Central memory CD8-positive, alpha-beta T cell (primary cell): ENCODE results near the gene MED31.
A peak's percentile ranks its signal among the peaks of the same experiment; 100 is the strongest.
"Not testable (repeated sequence)": the region's sequence is repeated elsewhere in the genome, so short reads cannot be mapped to it uniquely, and the experiment has no call there.

Experiments used
- ATAC-seq: fragments of 150-1000 bp; cut with Tn5 transposase; replicated peaks from 2 replicates; pipeline ENCODE4 v1.10.0; 2022; ENCODE audit warnings: mild to moderate bottlenecking, moderate FRiP score, moderate number of reproducible peaks; ENCODE audit not compliant: poor library complexity, severe bottlenecking; ENCODE audit errors: extremely low read depth
- DNase-seq, 2 donors: peaks; one replicate each; pipeline ENCODE4 v3.0.0; 2021; ENCODE audit warnings: low spot score in 2 of 2
- H3K27ac Mint-ChIP-seq: one replicate; pipeline ENCODE4 v1.8.0; 2022; ENCODE audit warnings: low read depth, mild to moderate bottlenecking, moderate library complexity, mixed read lengths
- H3K27me3 Mint-ChIP-seq: one replicate; pipeline ENCODE4 v1.8.0; 2022; ENCODE audit warnings: mixed read lengths
- H3K36me3 Mint-ChIP-seq: one replicate; pipeline ENCODE4 v1.8.0; 2022; ENCODE audit warnings: mild to moderate bottlenecking, moderate library complexity, mixed read lengths; ENCODE audit not compliant: insufficient read depth
- H3K4me1 Mint-ChIP-seq: one replicate; pipeline ENCODE4 v1.8.0; 2022; ENCODE audit warnings: mixed read lengths
- H3K4me3 Mint-ChIP-seq: one replicate; pipeline ENCODE4 v1.8.0; 2022; ENCODE audit warnings: mild to moderate bottlenecking, moderate library complexity, mixed read lengths
- H3K9me3 Mint-ChIP-seq: one replicate; pipeline ENCODE4 v1.8.0; 2022; ENCODE audit warnings: mixed read lengths

Gene MED31

GRCh38 chr17:6660101-6660500, 8.7 kb upstream of the MED31 start:
- peak overlapping the region; percentile 21 for H3K4me3 Mint-ChIP-seq
- H3K9me3 Mint-ChIP-seq: no peaks in the 10 kb centered on the region
- peaks cover 40% of the 10 kb centered on the region for H3K4me1 Mint-ChIP-seq
- H3K27ac Mint-ChIP-seq: peak overlapping the region; percentile 9
- ATAC-seq: no peak
- peaks cover 8% of the 10 kb centered on the region for H3K36me3 Mint-ChIP-seq
- H3K27me3 Mint-ChIP-seq: no peaks in the 10 kb centered on the region
- DNase-seq: no peak

DNA sequence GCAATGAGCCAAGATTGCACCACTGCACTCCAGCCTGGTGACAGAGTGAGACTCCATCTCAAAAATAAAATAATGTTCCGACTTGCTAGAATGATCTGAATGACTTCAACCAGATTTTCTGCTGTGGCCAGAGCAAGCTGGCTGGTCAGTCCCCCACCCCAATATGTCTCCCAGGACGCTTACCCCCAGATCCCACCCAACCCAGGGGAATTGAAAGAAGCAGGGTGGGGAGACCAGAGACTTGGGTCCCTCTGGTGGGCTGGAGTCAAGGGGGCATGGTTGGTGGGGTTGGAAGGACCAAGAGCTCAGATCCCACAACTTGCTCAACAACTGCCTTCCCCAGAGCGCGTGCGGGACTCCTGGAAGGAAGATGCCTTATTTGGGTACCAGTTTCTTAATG, 7.0 kb upstream of the MED31 start:
- not testable (repeated sequence) for H3K27me3 Mint-ChIP-seq, ATAC-seq, H3K4me3 Mint-ChIP-seq

GRCh38 chr17:6657633-6658287, 6.4 kb upstream of the MED31 start:
- Mint-ChIP-seq H3K4me3 (peak overlapping the region; percentile 90), H3K27me3 (no peaks in the 10 kb centered on the region), H3K4me1 (peaks cover 55% of the 10 kb centered on the region), H3K36me3 (peaks cover 8% of the 10 kb centered on the region), H3K9me3 (no peaks in the 10 kb centered on the region), H3K27ac (peak overlapping the region; percentile 83)
- ATAC-seq (no peak), DNase-seq (no peak)

More for the DNA sequence above, 7.0 kb upstream of the MED31 start:
- H3K9me3 Mint-ChIP-seq, H3K27ac Mint-ChIP-seq, DNase-seq, H3K36me3 Mint-ChIP-seq: not testable (repeated sequence)
- peaks cover 48% of the 10 kb centered on the region for H3K4me1 Mint-ChIP-seq

- H3K36me3 Mint-ChIP-seq, H3K9me3 Mint-ChIP-seq, DNase-seq, H3K27me3 Mint-ChIP-seq: not testable (repeated sequence)
- peaks cover 59% of the 10 kb centered on the region for H3K4me1 Mint-ChIP-seq
- peak; percentile 93 for ATAC-seq
- H3K27ac Mint-ChIP-seq: peak overlapping the region; percentile 83
- peak overlapping the region; percentile 90 for H3K4me3 Mint-ChIP-seq
These were observed 5.6 kb upstream of the MED31 start for GRCh38 chr17:6656797-6657632.

DNA sequence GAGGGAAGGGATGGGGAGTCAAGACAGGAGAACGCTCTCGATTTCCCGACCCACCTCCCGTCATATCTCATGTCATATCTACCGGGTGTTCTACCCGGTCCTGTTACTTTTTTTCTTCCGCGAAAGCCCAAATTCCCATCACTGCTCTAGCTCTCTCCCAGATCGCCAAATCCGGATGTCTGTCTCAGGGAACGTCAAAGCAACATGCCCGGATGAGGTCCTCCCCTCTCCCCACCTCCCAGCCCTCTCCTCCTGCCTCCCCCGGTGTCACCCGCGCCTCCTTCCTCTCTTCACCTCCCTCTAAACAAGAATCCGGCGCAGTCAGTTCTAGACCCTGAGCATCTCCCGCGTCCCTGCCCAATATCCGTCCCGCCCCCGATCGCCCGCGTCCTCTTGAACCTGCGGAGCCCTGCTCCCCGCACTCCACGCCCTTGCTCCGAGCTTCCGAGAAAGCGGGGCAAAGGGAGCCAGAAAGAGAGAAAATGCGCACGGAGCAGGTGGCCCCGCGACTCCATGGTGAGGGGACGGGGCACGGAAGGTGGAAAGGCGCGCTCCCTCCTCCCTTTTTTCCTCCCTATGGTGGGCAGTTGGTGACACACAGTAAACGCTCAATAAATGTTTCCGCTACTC, 4.4 kb upstream of the MED31 start:
- peak overlapping the region; percentile 67 for H3K4me3 Mint-ChIP-seq
- H3K27ac Mint-ChIP-seq, ATAC-seq, DNase-seq, H3K9me3 Mint-ChIP-seq, H3K27me3 Mint-ChIP-seq: not testable (repeated sequence)
- peaks cover 15% of the 10 kb centered on the region for H3K36me3 Mint-ChIP-seq
- peaks cover 58% of the 10 kb centered on the region for H3K4me1 Mint-ChIP-seq

DNA sequence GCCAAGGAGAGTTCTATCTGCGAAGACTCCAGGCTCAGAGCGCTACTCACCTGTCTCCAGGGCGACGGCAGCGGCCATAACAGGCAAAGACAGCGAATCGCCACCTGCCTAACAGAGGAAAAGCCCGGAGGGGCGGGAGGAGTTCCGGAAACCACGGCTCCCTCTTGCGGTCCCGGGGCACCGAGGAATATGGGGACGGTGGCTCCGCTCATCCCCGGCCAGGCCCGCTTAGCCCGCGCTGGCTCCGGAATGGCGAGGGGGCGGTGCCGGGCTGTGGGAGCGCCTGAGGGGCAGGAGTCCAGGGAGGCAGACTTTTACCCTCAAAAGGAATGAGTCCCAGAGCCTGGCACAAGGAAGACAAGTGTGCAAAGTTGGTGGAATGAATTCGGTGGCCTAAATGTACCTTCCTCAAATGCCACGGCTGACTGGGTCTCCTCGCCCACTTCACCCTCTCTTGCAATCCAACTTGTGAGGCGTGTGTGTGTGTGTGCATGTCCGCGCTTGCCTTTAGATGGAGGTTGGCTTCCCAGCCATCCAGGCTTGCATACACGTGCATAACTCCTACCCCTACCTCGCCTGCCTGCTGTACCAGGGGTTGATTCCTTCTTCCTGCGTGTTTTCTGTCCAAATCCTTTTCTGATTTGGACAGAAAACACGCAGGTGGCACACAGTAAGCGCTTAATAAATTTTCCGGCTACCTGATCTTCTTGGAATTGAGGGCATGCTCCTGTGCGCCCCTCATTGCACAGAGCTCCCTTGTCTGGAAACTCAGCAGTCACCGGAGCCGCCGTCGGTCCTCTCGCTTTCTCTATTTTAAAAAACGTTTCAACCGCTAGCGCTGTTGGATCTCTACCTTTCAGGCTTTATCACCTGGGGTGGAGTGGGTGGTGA, 3.7 kb upstream of the MED31 start:
- Mint-ChIP-seq H3K9me3 (no peaks in the 10 kb centered on the region), H3K27me3 (no peaks in the 10 kb centered on the region), H3K4me3 (peak overlapping the region; percentile 31), H3K36me3 (peaks cover 19% of the 10 kb centered on the region), H3K27ac (no peak overlapping the region), H3K4me1 (peaks cover 58% of the 10 kb centered on the region)
- DNase-seq (no peak), ATAC-seq (no peak)

DNA sequence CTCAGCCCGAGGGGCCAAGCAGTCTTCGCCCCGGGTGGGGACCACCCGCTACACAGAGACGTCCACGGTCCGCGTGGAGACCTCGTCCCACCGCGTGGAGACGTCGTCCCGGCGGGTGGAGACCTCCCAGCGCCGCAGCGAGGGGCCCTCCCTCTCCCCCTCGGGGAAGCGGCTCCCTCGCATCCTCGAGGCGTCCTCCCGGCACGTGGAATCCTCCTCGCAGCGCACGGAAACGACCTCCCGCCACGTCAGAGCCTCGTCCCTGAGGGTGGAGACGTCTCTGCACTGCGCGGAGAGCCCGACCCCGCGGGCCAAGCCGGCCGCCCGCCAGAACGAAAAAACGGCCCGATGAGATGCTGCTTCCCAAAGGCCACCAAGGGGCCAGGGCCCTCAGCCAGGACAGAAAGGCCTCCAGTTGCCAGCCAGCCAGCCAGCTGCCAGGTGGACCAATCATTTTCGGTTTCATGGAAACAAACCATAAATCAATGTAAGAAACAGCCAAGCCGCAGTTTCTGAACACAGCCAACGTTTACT, 581 bp upstream of the MED31 start:
- H3K27ac Mint-ChIP-seq: peak overlapping the region; percentile 100
- peak overlapping the region; percentile 95 for H3K4me3 Mint-ChIP-seq
- H3K36me3 Mint-ChIP-seq: peaks cover 25% of the 10 kb centered on the region
- peaks cover 50% of the 10 kb centered on the region for H3K4me1 Mint-ChIP-seq
- H3K27me3 Mint-ChIP-seq: no peaks in the 10 kb centered on the region
- no peak for DNase-seq
- no peak for ATAC-seq
- no peaks in the 10 kb centered on the region for H3K9me3 Mint-ChIP-seq

DNA sequence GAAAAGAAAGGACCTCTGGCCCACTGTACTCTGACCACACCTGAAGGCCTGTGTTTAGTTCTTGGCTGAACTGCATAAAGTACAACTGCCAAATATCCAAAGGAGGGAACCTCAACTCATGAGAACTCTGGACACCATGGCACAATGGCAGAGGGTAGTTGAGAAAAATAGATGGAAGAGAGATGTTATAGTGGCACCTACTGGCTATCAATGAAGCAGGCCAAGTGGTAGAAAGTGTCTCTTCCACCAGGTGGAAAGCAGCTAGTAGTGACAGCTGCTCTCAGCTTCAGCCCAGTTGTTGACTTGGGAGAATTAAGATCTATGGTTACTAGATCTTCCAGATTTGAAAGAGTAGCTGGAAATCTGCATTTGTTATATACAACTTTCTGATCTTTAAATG, 3.2 kb downstream of the MED31 start:
- Mint-ChIP-seq H3K4me1 (peaks cover 60% of the 10 kb centered on the region), H3K27ac (no peak overlapping the region), H3K9me3 (no peaks in the 10 kb centered on the region), H3K36me3 (peaks cover 41% of the 10 kb centered on the region), H3K4me3 (no peak overlapping the region), H3K27me3 (no peaks in the 10 kb centered on the region)
- ATAC-seq (no peak), DNase-seq (no peak)

DNA sequence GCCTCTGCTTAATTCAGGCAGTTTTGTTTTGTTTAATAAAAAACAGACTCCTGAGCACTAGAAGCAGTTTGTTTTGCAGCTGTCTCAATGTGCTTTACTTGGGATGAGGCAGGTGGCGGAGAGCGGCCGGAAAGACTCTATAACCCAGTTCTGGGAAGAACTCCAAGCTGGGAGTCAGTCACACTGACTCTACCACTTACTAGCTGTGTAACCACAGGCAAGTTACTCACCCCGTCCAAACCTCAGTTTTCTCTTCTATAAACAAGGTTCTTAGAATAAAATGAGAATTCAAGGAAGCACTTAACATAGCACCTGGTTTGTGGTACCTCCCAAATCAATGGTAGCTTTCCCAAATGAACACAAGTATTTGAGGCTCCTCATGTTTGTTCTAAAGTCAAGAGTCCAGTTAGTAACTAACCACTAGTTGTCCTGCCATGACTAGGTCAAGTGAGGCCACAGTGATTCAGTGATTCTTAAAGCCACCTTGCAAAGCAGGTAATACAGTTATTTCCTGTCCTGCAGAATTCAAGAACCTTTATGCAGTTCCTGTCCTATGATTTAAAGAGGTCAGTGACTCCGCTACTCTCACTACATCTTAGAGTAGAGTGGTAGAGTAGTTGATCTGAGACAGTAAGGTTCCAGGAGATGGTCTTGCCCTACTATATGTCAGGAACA, 7.8 kb downstream of the MED31 start:
- Mint-ChIP-seq H3K27me3 (no peaks in the 10 kb centered on the region), H3K4me3 (no peak overlapping the region), H3K4me1 (peaks cover 61% of the 10 kb centered on the region), H3K27ac (no peak overlapping the region), H3K9me3 (no peaks in the 10 kb centered on the region), H3K36me3 (peaks cover 42% of the 10 kb centered on the region)
- ATAC-seq (no peak), DNase-seq (no peak)

DNA sequence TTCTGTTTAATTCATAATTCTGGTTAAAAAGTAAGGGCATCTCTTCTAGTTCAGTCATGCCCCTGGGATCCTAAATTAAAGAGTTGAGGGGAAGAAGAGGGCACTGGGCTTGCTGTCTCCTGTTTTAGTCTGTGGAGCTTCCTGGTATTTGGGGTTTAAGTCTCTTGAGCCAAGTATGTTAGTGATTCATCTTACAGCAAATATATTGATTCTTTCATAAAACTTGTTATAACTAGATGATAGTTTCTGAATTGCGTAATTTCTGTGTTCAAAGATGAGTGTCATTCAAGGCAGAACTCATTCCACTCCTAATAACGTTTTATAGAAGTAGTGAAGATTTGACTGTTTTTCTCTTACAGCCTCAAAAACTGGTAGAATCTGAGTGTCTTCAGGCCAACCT, 8.8 kb downstream of the MED31 start:
- H3K27me3 Mint-ChIP-seq: no peaks in the 10 kb centered on the region
- DNase-seq (no peak), ATAC-seq (no peak)
- H3K27ac Mint-ChIP-seq: peak overlapping the region; percentile 69
- no peaks in the 10 kb centered on the region for H3K9me3 Mint-ChIP-seq
- no peak overlapping the region for H3K4me3 Mint-ChIP-seq
- H3K36me3 Mint-ChIP-seq: peaks cover 38% of the 10 kb centered on the region
- peaks cover 71% of the 10 kb centered on the region for H3K4me1 Mint-ChIP-seq

DNA sequence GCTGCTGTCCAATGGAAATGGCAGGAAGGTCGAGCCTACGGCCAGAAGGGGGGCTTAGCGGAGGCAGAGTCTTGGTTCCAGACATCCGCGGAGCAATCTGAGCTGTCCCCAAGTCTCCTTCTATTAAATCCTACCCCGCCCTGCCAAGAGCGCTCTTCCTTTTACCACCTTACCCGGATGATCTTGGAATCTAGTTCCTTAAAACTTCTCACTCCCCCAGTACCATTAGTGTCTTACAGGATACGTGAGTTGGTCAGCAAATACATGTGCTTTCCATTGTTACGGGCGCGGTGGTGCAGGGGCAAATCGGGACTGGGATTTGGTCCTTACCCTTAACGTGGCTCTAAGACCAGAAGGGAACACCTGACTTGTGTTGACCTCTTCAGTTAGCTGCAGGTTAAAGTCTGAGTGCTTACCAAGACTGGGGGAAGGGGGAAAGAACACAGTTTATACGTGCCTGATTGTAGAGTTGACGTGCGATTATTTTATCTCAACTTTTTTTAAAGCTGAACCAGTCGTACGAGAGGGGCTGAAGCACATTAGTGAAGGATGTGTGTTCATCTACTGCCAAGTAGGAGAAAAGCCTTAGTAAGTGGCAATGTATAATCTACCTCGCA, 10.1 kb downstream of the MED31 start:
- Mint-ChIP-seq H3K4me1 (peaks cover 77% of the 10 kb centered on the region), H3K4me3 (peak overlapping the region; percentile 95)
- ATAC-seq: no peak

More for the DNA sequence above, 10.1 kb downstream of the MED31 start:
- no peaks in the 10 kb centered on the region for H3K27me3 Mint-ChIP-seq
- no peak for DNase-seq
- peak overlapping the region; percentile 94 for H3K27ac Mint-ChIP-seq
- H3K9me3 Mint-ChIP-seq: no peaks in the 10 kb centered on the region
- H3K36me3 Mint-ChIP-seq: peaks cover 33% of the 10 kb centered on the region
